GM18507 (cell line): ENCODE data around the gene RAF1.
"Not testable (repeated sequence)": the region's sequence is repeated elsewhere in the genome, so short reads cannot be mapped to it uniquely, and the experiment has no call there.

Experiments
- DNase-seq: peaks from one replicate; pipeline ENCODE4 v3.0.0; 2011; ENCODE audit warnings: low read depth; ENCODE audit not compliant: insufficient read length; ENCODE audit errors: extremely low spot score
- FAIRE-seq: peaks from 2 replicates; lab custom pipeline; 2011; peaks lifted over from hg19 to GRCh38; lab: Jason Lieb, UNC

RAF1 gene

GRCh38 chr3:12681089-12681942 is 17.4 kb upstream of the RAF1 start:
- no peak for FAIRE-seq
- DNase-seq = no peak

GRCh38 chr3:12679468-12679867 is 15.6 kb upstream of the RAF1 start:
- DNase-seq (no peak), FAIRE-seq (no peak)

- FAIRE-seq = no peak
- no peak for DNase-seq
These were observed 13.7 kb upstream of the RAF1 start for GRCh38 chr3:12677616-12678015.

- DNase-seq (no peak), FAIRE-seq (no peak)
These were observed 11.3 kb upstream of the RAF1 start for GRCh38 chr3:12675115-12675810.

GRCh38 chr3:12673956-12674736 is 10.2 kb upstream of the RAF1 start:
- DNase-seq, FAIRE-seq: not testable (repeated sequence)

- DNase-seq (no peak), FAIRE-seq (no peak)
These were observed 7.2 kb upstream of the RAF1 start for GRCh38 chr3:12671120-12671450.

GRCh38 chr3:12670365-12671119 is 6.6 kb upstream of the RAF1 start:
- DNase-seq = no peak
- FAIRE-seq = no peak

- DNase-seq (no peak), FAIRE-seq (no peak)
These were observed 449 bp downstream of the RAF1 start for GRCh38 chr3:12663401-12663935.

GRCh38 chr3:12662593-12663400 is 1.1 kb downstream of the RAF1 start:
- FAIRE-seq (no peak), DNase-seq (no peak)

GRCh38 chr3:12661926-12662592 is 1.9 kb downstream of the RAF1 start:
- no peak for FAIRE-seq

GRCh38 chr3:12661375-12661774 is 2.5 kb downstream of the RAF1 start:
- not testable (repeated sequence) for DNase-seq, FAIRE-seq

More at GRCh38 chr3:12661926-12662592, 1.9 kb downstream of the RAF1 start:
- no peak for DNase-seq

- FAIRE-seq (no peak), DNase-seq (no peak)
These were observed 3.7 kb downstream of the RAF1 start for GRCh38 chr3:12660196-12660595.

- DNase-seq (no peak), FAIRE-seq (no peak)
These were observed 4.5 kb downstream of the RAF1 start for GRCh38 chr3:12659316-12660015.

- FAIRE-seq (no peak), DNase-seq (no peak)
These were observed 5.3 kb downstream of the RAF1 start for GRCh38 chr3:12658593-12659058.

- no peak for DNase-seq
- no peak for FAIRE-seq
These were observed 7.1 kb downstream of the RAF1 start for GRCh38 chr3:12656850-12657249.

GRCh38 chr3:12656193-12656592 is 7.7 kb downstream of the RAF1 start:
- FAIRE-seq = no peak

GRCh38 chr3:12655701-12656100 is 8.2 kb downstream of the RAF1 start:
- no peak for FAIRE-seq
- DNase-seq = no peak

More at GRCh38 chr3:12656193-12656592, 7.7 kb downstream of the RAF1 start:
- no peak for DNase-seq
